DMS 273 (cell line): ENCODE results near the gene DCUN1D2.

Source experiments
- DNase-seq: peaks from one replicate; lab custom pipeline; 2025; ENCODE audit not compliant: unreplicated experiment; lab: John Stamatoyannopoulos, UW

DCUN1D2 gene

DNA sequence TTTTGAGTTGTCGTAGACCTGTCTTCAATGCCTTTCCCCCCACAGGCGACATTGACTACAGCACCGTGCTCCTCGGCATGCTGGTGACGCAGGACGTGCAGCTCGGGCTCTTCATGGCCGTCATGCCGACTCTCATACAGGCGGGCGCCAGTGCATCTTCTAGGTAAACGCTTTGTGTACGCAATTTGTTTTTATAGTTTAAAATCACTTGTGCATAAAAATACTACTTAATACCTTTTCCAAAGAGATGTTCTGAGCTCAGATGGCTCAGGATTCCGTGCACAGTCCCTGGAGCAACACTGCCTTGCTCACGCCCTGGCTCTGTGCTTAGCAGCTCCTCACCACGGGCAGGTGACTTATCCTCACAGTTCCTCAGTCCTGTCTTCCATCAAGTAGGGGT is 30.1 kb upstream of the DCUN1D2 start:
- DNase-seq = no peak

DNA sequence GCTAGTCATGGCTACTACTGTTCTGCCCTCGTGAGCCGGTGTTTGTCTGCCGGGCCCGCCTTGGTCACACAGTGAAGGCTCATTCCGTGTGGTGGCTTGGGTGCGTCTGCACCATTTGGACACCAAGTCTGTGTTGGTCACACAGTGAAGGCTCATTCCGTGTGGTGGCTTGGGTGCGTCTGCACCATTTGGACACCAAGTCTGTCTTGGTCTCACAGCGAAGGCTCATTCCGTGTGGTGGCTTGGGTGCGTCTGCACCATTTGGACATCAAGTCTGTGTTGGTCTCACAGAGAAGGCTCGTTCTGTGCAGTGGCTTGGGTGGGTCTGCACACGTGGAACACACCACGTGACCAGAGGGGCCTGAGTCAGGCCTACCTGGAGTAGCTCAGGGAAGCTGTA is 29.0 kb upstream of the DCUN1D2 start:
- no peak for DNase-seq

DNA sequence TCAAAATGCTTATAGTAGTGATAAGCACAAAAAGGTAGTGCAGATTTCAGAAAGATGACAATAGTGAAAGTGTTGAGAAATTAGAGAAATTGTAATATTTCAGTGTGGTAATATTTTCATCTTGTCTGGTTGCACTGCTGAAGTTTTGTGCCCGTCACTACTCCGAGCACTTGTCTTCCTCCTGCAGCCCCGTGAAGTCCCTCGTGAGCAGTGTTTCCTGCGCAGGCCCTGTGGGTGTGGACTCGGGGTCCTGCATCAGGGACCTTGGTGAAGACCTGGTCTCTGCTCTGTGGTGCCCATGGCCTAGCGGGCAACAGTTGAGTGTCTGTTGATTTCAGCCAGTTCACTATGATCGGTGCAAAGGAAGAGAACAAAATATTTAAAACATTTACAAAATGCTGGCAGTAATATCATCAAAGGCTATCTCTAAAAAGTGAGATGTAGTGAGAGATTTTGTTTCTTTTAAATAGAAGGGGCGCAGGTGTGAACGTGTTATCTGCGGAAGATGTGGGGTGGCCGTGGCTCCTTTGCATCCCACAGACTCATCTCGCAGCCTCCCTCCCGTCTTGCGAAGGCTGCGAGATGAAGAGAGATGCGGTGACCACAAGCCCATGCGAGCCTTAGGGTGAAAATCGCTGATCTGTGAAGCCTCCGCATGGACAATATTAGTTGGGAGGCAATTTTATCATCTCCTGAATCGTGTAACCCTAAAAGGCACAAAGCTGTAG is 27.7 kb upstream of the DCUN1D2 start:
- no peak for DNase-seq

DNA sequence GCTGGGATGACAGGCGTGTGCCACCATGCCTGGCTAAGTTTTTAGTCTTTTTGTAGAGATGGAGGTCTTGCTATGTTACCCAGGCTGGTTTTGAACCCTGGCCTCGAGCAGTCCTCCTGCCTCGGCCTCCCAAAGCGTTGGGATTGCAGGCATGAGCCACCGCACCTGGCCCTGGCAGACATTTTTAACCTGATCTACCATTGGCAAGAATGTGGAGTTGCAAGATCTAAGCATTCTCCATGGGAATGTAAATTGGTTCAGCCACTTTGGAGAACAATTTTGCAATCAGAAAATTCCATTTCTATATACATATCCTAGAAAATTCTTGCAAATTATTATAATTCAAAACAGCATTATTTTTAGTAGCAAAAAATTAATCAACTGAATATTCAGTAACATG is 24.3 kb upstream of the DCUN1D2 start:
- DNase-seq = no peak

DNA sequence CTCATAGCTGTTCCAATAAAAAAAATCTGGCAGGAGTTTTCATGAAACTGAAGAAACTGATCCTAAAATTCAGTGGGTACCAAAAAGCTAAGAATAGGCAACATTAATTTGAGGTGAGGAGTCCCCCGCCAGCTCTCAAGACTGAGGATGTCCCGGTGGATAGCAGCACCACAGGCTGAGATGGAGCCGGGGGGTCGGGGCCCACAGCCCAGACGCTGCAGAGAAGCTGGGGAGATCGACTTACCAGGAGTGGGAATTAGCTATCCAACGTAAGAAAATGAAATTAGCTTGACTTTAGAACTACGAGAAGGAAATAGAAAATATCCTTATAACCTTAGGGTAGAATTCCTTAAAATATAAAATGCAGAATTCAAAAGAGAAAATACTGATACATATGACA is 23.2 kb upstream of the DCUN1D2 start:
- no peak for DNase-seq

DNA sequence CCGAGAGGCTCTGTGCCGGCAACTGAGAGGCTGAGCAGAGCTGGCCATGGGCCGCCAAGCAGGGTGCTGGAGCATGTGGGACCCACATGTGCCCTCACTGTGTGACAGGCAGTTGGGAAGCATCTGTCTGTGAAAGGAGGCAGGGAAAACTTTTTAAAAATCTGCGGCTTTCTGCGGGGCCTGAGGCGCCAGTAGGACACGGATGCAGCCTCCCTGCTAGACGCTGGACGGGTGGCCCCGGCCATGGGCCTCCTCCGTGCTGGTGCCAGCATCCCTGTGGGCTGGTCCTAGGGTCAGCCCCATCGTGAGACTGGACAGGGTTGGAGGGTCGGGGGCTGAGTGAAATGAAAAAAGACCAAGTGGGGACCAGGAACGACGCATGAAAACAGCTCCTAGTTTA is 20.9 kb upstream of the DCUN1D2 start:
- DNase-seq = no peak

DNA sequence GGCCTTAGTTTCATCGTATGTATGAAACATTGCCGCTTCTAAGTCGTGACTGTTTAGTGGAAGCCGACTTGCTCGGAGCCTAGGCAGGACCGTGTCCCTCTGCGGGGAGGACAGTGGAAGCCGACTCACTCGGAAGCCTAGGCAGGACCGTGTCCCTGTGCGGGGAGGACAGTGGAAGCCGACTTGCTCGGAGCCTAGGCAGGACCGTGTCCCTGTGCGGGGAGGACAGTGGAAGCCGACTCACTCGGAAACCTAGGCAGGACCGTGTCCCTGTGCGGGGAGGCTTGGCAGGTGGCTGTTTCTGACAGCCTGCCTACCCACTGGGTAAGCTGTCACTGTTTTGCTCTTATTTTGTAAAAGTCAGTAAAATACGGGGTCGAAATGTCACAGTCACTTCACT is 20.4 kb upstream of the DCUN1D2 start:
- DNase-seq = no peak

DNA sequence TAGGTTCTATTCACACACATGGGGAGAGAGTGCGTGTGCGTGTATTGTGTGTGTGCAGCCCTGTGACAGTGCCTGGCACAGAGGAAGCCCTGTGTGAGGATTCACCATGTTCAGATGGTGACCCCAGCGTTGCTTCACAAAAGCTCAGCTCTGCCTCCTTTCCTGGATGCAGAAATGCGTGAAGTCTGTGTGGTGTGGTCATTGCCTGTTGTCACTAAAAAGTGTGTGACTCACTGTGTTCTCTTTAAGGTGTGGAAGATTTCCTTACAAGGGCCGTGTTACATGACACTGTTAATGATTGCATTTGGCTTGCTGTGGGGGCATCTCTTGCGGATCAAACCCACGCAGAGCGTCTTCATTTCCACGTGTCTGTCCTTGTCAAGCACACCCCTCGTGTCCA is 19.5 kb upstream of the DCUN1D2 start:
- no peak for DNase-seq

DNA sequence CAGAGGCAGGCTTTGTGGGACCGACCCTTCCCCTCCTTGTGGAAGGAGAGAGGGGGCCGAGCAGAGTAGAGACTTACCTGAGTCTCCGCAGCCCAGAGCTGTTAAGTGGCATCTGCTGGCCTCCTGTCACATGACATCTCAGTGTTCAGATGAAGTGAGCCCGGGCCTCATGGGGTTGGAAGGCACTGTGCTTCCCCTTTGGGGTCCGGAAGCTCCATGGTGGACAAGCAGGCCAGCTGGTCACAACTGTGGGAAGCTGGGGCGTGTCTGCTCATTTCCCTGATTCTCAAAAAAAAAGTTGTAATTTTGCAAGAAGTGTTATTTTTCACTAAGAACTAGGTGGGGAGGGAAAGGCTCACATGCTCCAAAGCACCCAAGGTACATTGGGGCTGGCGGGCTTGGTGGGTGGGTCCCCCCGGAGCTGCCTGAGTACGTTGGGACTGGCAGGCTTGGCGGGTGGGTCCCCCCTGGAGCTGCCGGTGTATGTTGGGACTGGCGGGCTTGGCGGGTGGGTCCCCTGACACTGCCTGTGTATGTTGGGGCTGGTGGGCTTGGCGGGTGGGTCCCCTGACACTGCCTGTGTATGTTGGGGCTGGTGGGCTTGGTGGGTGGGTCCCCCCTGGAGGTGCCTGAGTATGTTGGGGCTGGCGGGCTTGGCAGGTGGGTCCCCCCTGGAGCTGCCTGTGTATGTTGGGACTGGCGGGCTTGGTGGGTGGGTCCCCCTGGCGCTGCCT is 18.2 kb upstream of the DCUN1D2 start:
- no peak for DNase-seq

DNA sequence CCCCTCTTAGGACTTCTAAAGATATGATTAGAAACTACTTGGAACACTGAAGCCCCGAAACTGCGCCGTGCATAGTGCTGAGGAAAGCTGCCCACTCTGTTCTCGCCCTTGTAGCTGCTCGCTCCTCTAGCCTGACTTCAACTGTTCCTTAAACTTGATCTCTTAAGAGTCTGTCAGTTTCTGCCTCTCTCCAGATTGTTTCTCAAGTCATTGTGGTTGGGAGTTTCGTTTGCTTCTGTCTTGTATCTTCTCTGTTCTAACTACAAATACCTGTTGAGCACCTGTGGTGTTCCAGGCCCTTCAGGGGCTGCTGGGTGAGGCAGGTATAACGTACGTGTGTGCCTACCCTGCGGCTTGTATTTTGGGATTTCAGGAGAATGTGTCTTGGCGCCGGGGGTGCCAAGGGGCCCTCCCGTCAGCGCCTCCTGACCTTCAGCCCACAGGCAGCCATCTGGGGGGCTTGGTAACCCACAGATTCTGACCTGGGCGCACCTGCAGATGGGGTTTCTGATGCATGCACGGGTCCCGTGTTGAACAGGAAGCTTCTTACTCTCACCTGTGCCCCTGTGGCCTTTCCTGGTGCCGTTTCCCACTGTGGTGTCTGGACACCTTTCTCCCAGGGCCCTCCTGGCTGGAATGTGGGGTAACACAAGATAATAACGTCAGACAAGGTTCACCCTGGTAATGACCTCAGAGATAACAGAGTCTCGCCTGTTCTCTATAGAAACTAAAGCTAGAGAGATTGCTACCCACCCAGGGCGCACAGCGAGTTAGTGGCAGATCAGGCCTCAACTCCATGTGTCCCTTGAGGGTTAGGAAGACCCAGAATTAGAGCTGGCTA is 17.2 kb upstream of the DCUN1D2 start:
- no peak for DNase-seq

DNA sequence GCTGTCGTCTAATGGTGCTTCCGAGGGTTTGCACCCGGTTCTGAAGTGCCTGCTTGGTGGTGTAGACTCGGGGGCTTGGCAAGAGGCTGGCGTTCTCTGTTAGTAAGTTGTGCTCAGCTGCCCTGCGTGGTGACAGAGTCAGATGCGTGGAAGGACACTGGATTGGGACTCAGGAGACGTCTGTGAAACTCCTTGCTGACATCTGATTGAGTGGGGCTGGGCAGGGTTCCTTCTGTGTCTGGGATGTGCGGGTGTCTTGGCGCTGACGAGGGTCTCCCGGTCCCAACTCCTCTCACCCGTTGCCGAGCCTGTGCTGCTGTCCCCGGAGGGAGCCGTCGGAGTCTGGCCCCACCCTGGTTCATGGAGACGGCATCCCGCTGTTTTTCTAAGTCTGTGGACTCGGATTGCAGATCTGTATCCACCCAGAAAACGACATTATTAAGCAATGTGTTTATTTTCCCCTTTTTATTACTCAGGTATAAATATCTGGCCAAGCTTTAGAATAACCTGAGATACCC is 16.4 kb upstream of the DCUN1D2 start:
- no peak for DNase-seq

DNA sequence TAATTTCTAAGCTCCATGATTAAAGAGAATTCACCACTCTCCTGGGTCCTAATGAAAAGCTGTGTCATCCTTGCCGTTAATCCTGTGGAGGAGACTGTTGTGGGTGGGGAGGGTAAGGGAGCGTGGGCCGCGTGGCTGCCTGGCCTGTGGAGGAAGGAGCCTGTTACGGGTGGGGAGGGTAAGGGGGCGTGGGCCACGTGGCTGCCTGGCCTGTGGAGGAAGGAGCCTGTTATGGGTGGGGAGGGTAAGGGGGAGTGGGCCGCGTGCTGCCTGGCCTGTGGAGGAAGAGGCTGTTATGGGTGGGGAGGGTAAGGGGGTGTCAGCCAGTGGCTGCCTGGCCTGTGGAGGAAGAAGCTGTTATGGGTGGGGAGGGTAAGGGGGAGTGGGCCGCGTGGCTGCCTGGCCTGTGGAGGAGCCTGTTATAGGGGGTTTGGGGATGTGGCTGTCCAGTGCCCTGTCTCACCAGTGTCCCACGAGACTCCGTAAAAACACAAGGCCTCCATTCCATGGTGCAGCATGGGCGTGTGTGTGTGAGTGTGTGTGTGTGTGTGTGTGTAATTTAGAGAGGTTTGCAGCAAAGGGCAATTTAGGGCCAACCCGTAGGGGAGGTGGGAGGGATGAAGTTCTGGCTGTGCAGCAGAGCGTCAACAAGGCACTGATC is 15.6 kb upstream of the DCUN1D2 start:
- no peak for DNase-seq

DNA sequence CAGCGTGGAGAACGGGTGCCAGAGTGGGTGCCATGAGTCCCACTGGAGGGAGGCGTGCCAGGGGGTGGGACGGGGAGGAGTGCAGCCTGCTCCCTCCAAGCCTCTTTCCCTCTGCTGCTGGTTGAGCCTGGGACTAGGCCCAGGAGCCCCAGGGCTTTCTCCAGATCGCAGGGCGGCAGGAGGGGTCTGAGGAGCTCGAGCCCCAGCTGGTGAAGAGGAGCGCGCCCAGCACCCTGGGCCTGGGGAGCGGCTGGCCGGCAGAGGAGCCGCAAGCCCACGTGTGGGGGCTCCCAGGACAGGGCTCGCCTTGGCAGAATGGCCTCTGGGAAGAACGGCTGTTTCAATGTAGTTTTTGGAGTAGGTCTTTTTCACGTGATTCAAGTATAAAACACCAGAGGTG is 12.2 kb upstream of the DCUN1D2 start:
- DNase-seq = no peak

DNA sequence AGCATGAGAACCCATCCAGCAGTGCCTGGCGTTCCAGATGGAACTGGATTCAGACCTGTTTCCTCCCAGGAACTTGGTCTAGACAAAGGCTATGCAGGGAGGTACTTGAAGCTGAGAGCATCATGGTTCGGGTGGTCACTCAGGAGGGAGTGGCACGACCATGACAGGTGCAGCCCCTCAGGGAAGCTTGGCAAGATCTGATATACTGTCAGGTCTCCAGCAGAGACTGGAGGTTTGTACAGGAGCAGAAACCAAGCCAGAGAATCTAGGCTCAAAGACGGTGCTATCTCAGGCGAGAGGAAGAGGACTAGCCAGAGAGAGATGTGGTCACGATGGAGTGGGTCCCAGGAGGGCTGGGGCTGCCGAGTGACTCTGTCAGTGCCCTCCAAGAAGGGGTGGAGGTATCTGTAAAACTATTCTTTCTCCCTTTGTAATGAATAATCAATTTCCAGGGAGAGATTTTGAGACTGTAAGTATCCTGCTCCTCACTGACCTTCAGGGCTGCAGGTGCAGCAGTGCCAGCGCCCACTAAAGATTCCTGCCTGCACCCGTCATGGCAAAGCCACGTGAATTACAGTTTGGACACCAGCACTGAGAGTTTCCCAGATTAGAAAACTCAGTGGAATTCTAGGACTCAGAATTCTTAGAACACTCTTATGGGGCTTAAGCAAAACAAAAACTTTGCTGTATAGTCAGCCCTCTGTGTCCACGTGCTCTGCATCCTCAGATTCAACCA is 10.2 kb upstream of the DCUN1D2 start:
- DNase-seq = no peak

DNA sequence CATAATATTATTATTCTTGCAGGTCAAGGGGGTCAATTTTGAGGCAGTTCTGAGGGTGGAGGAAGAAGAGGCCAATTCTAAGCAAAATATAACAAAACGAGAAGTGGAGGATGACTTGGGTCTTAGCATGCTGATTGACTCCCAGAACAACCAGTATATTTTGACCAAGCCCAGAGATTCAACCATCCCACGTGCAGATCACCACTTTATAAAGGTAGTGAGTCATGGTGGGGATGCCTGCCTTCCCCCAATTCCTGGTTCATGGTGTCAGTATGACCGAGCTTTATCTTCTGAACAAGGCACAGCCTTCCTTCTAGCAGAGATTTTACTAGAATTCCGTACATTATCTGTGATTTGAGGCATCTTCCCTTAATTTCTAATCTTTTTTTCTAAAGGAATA is 9.4 kb upstream of the DCUN1D2 start:
- no peak for DNase-seq

DNA sequence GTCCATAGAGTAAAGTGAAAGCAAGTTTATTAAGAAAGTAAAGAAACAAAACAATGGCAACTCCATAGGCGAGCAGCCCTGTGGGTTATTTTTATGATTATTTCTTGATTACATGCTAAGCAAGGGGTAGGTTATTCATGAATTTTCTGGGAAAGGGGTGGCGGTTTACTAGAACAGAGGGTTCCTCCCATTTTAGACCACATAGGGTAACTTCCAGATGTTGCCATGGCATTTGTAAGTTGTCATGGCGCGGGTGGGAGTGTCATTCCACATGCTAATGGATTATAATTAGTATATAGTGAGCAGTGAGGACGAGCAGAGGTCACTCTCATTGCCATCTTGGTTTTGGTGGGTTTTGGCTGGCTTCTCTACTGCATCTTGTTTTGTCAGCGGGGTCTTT is 8.4 kb upstream of the DCUN1D2 start:
- no peak for DNase-seq

DNA sequence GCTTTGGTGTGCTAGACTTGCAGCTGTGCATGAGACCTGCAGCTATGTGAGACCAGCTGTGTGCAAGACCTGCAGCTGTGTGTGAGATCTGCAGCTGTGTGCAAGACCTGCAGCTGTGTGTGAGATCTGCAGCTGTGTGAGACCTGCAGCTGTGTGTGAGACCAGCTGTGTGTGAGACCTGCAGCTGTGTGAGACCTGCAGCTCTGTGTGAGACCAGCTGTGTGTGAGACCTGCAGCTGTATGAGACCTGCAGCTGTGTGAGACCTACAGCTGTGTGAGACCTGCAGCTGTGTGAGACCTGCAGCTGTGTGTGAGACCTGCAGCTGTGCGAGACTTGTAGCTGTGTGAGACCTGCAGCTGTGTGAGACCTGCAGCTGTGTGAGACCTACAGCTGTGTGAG is 6.7 kb upstream of the DCUN1D2 start:
- DNase-seq = no peak

DNA sequence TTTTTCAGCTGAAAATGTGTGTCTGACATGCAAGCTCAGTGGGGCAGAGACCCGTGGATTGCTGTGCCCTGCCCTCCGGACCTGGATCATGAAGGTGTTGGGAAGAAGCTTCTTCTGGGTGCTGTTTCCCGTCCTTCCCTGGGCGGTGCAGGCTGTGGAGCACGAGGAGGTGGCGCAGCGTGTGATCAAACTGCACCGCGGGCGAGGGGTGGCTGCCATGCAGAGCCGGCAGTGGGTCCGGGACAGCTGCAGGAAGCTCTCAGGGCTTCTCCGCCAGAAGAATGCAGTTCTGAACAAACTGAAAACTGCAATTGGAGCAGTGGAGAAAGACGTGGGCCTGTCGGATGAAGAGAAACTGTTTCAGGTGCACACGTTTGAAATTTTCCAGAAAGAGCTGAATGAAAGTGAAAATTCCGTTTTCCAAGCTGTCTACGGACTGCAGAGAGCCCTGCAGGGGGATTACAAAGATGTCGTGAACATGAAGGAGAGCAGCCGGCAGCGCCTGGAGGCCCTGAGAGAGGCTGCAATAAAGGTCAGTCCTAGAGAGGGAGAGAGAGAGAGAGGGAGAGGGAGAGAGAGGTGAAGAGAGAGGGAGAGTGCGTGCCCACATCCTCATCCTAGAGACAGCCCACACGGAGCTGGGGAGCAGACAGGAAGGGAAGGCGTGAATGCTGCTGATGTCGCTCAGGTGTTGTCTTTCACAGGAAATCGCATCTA is 5.1 kb upstream of the DCUN1D2 start:
- no peak for DNase-seq

DNA sequence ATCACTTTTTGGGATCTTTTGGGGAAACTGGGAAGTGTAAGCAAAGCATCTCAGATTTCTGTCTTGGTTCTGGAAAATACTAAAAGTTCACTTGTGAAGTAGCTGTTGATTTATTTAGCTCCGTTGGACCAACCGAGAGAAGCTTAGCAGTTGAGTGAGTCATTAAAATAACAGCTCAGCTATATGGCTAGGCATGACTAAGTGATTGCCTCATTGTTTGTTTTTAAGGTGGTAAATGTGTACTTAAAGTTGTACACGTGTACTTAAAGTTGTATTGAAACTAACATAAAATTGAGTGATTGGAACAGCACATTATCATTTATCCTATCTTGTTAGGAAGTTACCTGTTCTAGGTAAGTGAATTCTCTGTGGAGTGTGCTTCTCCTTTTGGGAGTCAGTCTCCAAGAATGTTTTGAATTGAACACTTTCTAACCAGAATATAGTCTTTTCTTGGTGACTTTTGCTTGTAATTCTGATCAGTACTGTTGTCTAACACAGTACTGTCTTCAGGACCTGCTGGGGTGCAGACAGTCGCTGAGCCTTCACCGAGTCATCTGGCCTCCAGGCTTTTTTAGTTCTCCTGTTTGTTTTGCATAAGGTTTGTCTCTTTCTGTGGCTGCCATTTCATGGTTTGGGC is 2.9 kb upstream of the DCUN1D2 start:
- DNase-seq = peak; percentile 27
